HG03460 (cell line): ENCODE data around the gene GPX2.
"Not testable (repeated sequence)": the region's sequence is repeated elsewhere in the genome, so short reads cannot be mapped to it uniquely, and the experiment has no call there.

Experiments used
- ATAC-seq: cut with Tn5 transposase; IDR thresholded peaks from one replicate; pipeline ENCODE4 v1.9.1; 2021; ENCODE audit not compliant: unreplicated experiment

GPX2 gene

DNA sequence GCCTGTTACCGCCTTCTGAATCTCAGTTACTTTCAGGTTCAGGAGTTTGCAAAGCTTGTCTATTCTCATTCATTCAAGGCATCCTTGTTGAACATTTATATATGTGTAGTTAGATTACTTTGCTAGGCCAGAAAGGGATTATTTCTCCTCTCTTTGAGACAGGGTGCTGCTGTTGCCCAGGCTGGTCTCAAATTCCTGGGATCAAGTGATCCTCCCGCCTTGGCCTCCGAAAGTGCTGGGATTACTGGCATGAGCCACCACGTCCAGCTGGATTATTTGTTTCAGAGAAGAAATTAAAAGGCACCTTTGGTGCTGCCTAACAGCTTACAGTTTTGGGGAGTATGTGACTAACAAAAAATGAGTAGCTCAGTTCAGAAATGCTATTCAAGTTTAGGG, 27.5 kb downstream of the GPX2 start:
- ATAC-seq, result no peak

DNA sequence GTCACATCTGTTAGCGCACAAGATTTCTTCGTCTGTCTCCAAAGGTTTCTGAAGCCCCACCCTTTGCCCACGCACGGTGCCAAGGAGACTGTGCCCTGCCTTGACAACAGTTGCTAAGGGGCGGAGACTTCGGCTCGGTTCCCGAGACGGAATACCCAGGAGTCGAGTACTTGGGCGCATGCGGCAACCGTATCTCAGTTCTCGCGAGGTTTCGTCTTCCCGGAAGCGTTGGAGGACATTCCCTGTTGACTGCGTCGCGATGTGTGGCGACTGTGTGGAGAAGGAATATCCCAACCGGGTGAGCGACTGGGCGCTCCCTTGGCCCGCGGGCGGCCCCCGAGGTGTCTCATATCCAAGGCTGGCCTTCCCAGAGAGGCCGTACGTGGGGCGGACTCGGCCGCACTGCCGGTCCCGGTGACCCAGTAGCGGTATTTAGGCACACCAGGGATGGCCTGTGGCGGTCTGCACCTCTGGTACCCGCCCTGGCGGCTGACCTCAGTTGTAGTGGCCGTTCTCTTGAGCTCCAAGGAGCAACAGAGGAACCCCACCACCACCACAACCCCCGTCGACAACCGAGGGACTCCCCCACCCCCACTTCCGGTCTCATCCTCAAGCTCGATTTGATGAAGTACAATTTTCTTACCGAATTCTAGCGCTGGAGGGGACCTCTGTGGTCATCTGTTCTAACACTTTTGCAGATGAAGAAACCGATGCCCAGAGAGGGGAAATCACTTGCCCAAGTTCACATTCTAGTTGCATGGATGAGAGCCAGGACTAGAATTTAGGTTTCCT, 28.1 kb downstream of the GPX2 start, which contains the start of gene CHURC1:
TSS of gene CHURC1 (plus strand) at position 219 of the 792 bp plus-strand sequence. CDS start at position 260, 41 bp downstream.
- peak; percentile 96 for ATAC-seq

DNA sequence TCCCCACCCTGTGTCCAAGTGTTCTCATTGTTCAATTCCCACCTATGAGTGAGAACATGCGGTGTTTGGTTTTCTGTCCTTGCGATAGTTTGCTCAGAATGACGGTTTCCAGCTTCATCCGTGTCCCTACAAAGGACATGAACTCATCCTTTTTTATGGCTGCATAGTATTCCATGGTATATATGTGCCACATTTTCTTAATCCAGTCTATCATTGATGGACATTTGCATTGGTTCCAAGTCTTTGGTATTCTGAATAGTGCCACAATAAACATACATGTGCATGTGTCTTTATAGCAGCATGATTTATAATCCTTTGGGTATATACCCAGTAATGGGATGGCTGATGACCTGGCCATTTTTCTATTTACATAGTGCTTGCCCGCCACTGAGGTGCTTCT, 29.1 kb downstream of the GPX2 start:
- ATAC-seq, result not testable (repeated sequence)

DNA sequence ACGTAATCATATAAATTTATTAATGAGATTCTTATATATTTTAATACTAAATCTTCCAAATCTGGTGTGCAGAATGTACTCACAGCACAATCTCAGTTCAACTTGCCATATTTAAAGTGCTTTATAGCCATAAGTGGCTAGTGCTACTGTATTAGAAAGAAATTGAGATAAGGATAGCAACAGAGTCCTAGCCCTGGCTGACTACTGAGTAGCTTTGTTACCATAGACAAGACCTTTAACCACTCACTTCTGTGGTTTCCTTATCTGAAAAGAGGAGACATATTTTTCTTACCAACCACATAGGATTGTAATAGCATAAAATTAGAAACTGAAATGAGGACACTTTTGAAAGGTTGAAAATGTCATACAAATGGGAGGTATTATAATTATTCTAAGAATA, 30.3 kb downstream of the GPX2 start:
- no peak for ATAC-seq

DNA sequence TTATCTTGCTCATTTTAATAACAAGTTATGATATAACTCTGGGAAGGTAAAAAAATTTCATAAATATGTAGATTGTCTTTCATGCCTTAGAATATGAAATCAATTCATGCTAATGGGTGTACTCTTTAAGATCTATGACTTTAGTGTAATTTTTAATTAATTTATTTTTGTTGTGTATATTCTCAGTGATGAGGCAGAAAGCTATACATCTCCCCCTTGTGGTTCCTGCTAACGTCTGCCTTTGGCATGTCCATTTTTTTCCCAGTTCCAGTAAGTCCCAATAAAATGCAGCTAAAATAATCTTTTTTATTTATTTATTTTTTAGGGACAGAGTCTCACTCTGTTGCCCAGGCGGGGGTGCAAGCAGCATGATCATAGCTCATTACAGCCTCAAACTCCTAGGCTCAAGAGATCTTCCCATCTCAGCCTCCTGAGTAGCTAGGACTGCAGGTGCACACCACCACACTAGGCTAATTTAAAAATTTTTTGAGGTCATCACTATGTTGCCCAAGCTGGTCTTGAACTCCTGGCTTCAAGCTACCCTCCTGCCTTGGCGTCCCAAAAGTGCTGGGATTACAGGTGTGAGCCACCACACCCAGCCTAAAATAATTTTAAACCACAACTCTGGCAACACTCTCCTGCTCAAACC, 31.6 kb downstream of the GPX2 start:
- ATAC-seq, result no peak

DNA sequence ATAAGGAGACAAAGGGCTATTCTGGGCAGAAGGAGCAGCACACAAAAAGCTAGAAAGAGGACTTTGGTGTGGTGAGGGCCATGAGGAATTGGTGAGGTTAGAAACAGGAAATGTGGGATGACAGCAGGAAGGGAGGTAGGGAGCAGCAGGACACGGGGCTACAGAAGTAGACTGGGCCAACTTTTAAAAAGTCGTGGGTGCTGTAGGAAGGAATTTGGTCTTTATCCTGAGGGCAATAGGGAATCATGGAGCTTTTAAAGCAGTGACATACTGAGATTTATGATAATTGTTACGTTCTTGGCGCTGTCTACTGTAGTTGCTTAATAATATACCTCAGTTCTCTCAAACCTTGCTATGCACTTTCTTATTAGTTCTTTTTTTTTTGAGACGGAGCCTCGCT, 36.5 kb downstream of the GPX2 start:
- no peak for ATAC-seq

DNA sequence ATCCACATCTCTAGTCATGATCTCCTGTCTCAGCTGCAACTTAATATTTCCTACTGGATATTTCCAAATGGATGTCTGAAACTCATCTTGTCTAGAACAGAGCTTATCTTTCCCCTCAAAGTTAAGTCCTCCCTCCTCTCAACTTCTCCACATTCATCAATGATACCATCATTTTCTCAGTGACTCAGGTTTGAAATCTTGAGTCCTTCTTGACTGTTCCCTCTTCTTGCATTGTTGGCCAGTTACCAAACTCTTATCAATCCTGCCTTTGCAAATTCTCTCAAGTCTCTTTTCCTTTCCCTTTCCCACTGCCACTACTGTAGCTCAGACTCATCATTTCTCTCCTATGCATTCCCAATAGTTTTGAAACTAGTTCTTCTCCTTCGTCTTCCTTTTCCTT, 42.6 kb downstream of the GPX2 start:
- no peak for ATAC-seq

DNA sequence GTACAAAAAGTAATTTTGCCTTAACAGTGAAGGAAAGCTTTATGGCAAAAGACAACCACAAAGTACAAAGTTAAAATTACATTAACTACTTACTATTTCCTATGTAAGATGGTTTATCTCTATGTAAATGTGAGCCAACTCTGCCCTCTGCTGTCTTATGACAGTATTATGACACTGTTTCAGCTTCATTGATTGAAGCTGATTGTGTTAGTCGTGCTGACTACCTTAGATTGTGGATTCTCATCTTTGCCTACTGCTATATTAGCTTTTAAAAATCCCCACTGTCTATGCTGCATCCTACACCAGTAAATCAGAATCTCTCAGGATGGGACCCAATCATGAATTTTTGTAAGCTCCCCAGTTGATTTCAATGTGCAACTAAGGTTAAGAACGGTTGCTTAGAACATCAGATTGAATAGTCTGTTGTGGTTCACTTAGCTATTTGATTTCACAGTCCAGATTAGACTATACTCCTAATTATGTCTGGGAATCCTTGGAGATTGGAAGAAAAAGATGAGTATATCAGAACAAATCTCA, 50.6 kb downstream of the GPX2 start:
- ATAC-seq, result no peak

DNA sequence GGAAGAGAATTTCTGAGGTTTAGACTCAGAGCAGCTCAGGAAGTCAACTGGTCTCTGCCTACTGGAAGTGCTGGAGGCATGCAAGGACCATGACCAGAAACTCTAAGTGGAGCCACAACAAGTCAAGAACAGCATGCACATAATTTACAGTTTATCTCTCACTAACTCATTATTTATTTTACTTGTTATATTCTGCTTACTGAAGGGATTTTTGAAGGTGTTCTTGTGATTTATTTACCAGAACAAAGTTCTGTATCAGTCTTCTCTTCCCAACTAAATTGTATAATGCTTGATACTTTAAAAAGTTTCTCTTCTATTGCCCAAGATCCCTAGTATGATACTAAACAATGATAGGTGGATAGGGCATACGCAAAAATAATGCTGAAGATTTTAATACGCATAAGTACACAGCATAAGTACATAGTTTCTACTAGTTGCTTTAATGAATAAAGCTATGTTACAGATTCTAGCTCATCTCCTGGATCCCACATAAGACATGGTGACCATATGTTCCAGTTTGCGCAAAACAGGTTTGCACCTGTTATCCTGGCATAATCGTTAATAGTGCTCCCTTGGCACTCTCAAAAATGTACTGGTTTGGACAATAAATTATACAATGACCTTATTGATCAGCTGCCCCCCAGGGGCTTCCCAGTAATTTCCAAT, 51.2 kb downstream of the GPX2 start:
- no peak for ATAC-seq

DNA sequence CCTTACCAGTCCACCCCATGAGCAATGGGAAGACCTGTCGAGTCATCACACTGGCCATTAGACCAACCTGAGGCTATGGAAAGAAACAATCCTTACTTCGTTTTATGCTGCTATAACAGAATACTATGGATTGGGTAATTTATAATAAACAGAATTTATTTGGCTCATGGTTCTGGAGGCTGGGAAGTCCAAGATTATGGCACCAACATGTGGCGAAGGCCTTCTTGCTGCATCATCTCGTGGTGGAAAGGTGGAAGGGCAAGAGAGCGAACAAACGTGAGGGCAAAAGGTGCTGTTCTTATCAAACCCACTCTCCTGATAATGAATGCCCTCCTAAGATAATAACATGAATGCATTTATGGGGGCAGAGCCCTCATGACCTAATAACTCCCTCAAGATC, 53.2 kb downstream of the GPX2 start:
- no peak for ATAC-seq
